Epithelial cell of proximal tubule (primary cell): ENCODE measurements around the gene SCAANT1. TPM values are rescaled to one million over a fixed set of nuclear protein-coding genes. Genes with fewer than 3 reads are reported as not detected.

Experiments
- DNase-seq: peaks from one replicate; pipeline ENCODE4 v3.0.0-alpha.2; 2011; ENCODE audit warnings: low read depth
- H3K4me3 ChIP-seq: 2 replicates; pipeline ENCODE4 v1.5.1; 2011; ENCODE audit warnings: low read depth, mild to moderate bottlenecking, low read length
- total RNA-seq: library from RNA; depleted of rRNA; stranded (reverse); fragments of >200 nt; gene quantifications from 2 replicates; pipeline ENCODE4 v1.2.3, GENCODE V29; 2015
- TF ChIP-seq, protein P1 (sequence below): conservative IDR thresholded peaks from 2 replicates; pipeline ENCODE4 v1.5.1; 2012; ENCODE audit warnings: low read depth, mild to moderate bottlenecking, low read length

The SCAANT1 gene
- total RNA-seq, 1 donor from 2014 or later: not detected

DNA sequence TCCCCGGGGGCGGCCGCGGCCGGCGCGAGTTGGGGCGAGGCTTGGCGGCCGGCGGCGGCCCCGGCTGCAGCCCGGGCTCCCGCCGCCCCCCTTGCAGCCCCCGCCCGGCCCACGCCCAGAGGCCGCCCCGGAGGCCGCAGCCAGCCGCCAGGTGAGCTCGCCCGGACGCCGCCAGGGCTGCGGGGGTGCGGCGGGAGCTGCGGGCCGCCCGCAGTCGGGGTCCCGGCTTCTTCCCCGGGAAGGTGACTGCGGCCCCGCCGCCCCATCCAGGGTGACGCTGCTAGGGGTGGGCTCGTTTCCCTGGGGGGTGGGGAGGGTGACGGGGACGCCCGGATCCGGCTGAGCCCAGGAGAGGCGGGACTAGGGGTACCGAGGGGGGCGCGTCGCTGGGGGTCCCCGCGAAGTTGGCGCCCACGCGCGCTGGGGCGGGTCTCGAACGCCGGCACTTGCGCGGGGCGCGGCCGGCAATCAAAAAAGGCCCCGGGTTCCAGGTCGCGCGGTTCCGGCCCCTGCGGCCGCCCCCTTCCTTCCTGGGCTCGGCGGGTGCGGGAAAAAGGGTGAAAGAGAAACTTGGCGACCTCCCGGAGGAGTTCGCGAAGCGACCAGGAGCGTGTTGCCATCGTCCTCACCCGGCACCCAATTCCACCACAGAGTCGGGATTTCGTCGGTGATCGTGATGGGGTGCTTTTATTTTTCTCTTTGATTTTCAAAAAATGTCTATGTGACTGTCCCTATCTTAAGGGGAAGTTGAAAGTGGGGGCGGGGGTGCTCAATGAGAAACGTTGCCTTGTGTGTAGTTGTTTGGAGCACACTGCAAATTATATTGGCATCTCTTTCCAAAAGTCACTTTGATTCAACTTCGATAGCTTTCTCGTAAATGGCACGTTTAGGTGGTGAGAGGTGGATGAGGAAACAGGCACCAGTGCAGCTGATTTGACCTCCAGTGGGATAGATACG, 47.9 kb downstream of the SCAANT1 start:
- DNase-seq: no peak
- TF ChIP-seq, protein P1, sequence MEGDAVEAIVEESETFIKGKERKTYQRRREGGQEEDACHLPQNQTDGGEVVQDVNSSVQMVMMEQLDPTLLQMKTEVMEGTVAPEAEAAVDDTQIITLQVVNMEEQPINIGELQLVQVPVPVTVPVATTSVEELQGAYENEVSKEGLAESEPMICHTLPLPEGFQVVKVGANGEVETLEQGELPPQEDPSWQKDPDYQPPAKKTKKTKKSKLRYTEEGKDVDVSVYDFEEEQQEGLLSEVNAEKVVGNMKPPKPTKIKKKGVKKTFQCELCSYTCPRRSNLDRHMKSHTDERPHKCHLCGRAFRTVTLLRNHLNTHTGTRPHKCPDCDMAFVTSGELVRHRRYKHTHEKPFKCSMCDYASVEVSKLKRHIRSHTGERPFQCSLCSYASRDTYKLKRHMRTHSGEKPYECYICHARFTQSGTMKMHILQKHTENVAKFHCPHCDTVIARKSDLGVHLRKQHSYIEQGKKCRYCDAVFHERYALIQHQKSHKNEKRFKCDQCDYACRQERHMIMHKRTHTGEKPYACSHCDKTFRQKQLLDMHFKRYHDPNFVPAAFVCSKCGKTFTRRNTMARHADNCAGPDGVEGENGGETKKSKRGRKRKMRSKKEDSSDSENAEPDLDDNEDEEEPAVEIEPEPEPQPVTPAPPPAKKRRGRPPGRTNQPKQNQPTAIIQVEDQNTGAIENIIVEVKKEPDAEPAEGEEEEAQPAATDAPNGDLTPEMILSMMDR: no peak
- H3K4me3 ChIP-seq: peak overlapping the region; percentile 83

DNA sequence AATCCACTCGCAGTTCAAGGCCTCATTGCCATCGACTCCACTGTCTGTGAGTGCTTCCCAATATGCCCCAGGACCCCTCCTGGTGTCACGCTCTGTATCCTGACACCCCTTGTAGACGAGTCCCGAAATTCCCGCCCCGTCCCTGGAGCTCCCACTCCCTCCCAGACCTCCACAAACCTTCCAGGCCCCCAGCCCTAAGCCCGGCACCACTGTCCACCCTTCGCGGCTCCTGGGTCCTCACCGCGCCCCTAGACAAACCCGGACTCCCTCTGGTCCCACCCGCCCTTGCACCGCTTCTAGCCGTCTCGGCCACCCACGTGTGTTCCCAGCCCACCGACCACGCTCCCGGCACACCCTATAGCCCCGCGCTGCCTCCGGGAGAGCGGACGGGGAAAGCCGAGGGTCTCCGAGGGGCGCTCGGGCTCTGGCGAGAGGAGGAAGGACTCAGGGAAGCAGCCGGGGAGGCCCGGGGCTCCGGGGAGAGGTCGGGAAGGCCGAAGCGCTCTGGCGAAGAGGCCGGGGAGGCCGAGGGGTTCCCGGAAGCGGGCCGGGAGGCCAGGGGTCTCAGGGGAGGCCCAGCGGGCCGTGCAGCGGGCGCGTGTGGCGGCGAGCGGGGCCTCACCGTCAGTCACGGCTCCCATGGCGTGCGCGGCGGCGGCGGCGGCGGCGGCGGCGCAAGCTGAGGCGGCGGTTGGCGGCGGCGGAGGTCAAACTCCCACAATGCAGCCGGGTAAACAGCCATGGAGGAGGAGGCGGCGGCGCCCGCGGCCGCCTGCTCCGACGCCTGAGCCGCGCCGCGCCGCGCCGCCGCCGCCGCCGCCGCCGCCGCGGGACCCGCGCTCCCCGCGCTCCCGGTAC, 48.8 kb downstream of the SCAANT1 start, which contains the start of the genes ATXN7 and THOC7:
TSS of gene ATXN7 (plus strand) at position 718 of the 858 bp plus-strand sequence. CDS start 48,732 bp downstream, outside the sequence.
TSS of gene THOC7 (minus strand) at position 656 of the 858 bp plus-strand sequence. CDS start at position 641, 15 bp downstream.
- H3K4me3 ChIP-seq: peak within 1 kb of the TSS; percentile 88
- DNase-seq: no peak

DNA sequence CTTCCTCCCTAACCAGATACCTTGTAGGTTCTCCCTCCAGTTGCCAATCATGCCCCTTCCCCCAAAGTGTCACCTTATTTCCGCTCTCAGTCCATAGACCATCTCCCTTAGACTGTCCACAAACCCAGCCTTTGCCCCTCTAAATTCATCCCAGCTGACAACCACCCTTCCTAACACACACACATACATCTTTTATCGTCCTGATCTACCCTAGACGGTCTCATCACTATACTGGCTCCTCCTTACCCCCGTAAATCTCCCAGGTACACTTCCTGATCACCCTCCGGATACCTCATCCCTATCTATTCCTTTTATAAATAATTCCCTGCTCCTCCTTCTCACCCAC, 49.4 kb downstream of the SCAANT1 start:
- DNase-seq: no peak
- TF ChIP-seq, protein P1: no peak

More for the DNA sequence above, 48.8 kb downstream of the SCAANT1 start, which contains the start of the genes ATXN7 and THOC7:
- TF ChIP-seq, protein P1: no peak

More for the DNA sequence above, 49.4 kb downstream of the SCAANT1 start:
- H3K4me3 ChIP-seq: peak overlapping the region; percentile 88

Other genes with a start within 250 kb of the SCAANT1 start
- gene C3orf49, start 93.1 kb downstream of the SCAANT1 start, total RNA-seq: not detected in 2 replicates
- 67.3 and 76.3 TPM in 2 replicates for gene THOC7, start 48.6 kb downstream of the SCAANT1 start, total RNA-seq
- gene ATXN7, start 48.5 kb downstream of the SCAANT1 start, total RNA-seq: 6.8 and 16.7 TPM in 2 replicates
- gene PSMD6, start 111.1 kb upstream of the SCAANT1 start, total RNA-seq: 92.1 and 130 TPM in 2 replicates